PFSK-1 (cell line): ENCODE measurements around the gene TNFSF13B.

Experiments
- POLR2AphosphoS5 ChIP-seq: IDR thresholded peaks from 2 replicates; pipeline ENCODE4 v1.6.1; 2012; ENCODE audit warnings: low read depth, mild to moderate bottlenecking, control low read depth, low read length, moderate library complexity
- SIN3A ChIP-seq: IDR thresholded peaks from 2 replicates; pipeline ENCODE4 v1.6.1; 2012; ENCODE audit warnings: mild to moderate bottlenecking, low read length, moderate library complexity, borderline replicate concordance; ENCODE audit not compliant: insufficient read depth
- TAF1 ChIP-seq: IDR thresholded peaks from 2 replicates; pipeline ENCODE4 v1.6.1; 2012; ENCODE audit warnings: low read length, control low read depth, borderline replicate concordance; ENCODE audit not compliant: insufficient read depth
- TF ChIP-seq, protein P1 (sequence below), 2 experiments: IDR thresholded peaks; 2 replicates each; pipeline versions ENCODE4 v1.6.1 to v1.8.0; 2011 to 2012; ENCODE audit warnings: low read depth in 2 of 2, low read length in 2 of 2, control low read depth in 1 of 2, inconsistent platforms in 1 of 2, mild to moderate bottlenecking in 1 of 2, moderate library complexity in 1 of 2; ENCODE audit not compliant: insufficient read depth in 1 of 2

DNA sequence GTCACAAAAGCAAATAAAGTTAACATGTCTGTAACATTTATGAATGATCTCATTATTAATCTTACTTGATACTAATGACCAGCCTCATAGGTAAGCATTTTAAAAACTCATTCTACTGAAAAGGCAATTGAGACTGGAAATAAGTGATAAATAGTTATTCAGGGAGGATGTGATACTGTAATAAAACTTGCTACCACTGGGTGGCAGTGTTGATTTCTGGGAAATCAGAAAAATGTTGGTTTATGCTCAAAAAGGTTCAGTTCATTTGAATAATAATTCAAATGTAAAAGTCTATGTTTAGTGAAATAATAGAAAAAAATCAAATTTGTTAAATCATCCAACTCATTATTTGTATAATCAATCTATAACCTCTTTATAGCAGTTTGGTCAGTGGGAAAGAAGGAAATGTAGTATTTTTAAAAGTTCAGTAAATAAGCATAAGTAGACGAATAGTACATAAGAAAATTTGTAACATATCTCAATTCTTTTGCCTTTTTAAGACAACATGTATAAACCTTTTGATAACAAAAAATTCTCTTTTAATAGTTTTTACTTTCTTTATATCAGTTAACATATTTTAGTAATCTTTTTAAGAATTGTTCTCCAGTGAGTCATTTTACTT is 41.8 kb upstream of the TNFSF13B start:
- TF ChIP-seq, protein P1, sequence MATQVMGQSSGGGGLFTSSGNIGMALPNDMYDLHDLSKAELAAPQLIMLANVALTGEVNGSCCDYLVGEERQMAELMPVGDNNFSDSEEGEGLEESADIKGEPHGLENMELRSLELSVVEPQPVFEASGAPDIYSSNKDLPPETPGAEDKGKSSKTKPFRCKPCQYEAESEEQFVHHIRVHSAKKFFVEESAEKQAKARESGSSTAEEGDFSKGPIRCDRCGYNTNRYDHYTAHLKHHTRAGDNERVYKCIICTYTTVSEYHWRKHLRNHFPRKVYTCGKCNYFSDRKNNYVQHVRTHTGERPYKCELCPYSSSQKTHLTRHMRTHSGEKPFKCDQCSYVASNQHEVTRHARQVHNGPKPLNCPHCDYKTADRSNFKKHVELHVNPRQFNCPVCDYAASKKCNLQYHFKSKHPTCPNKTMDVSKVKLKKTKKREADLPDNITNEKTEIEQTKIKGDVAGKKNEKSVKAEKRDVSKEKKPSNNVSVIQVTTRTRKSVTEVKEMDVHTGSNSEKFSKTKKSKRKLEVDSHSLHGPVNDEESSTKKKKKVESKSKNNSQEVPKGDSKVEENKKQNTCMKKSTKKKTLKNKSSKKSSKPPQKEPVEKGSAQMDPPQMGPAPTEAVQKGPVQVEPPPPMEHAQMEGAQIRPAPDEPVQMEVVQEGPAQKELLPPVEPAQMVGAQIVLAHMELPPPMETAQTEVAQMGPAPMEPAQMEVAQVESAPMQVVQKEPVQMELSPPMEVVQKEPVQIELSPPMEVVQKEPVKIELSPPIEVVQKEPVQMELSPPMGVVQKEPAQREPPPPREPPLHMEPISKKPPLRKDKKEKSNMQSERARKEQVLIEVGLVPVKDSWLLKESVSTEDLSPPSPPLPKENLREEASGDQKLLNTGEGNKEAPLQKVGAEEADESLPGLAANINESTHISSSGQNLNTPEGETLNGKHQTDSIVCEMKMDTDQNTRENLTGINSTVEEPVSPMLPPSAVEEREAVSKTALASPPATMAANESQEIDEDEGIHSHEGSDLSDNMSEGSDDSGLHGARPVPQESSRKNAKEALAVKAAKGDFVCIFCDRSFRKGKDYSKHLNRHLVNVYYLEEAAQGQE (IDR thresholded peaks at IDR 0.05; ENCODE audit: insufficient read depth in 1 of 2, low read depth in 2 of 2, low read length in 2 of 2): no peak
- no peak for TF ChIP-seq POLR2AphosphoS5
- TF ChIP-seq SIN3A: no peak
- no peak for TF ChIP-seq TAF1
